SK-N-SH treated with all-trans-retinoic acid at 6 μM for 48 hours (cell line): Measurements from ENCODE around the gene A2M.

Experiments
- ARNTL ChIP-seq: fragments of 450-650 bp; formaldehyde crosslinking; IDR thresholded peaks from 2 replicates; pipeline ENCODE4 v1.5.0; 2020; ENCODE audit warnings: low read depth, mild to moderate bottlenecking, moderate library complexity, borderline replicate concordance
- BACH2 ChIP-seq: fragments of 250-450 bp; sonication (Bioruptor Pico); IDR thresholded peaks from 2 replicates; pipeline ENCODE4 v1.9.0; 2021; ENCODE audit warnings: mild to moderate bottlenecking, borderline replicate concordance
- CSDC2 ChIP-seq: fragments of 250-450 bp; sonication (Bioruptor Pico); IDR thresholded peaks from 2 replicates; pipeline ENCODE4 v1.5.0; 2020; ENCODE audit warnings: mild to moderate bottlenecking, moderate library complexity
- ESRRG ChIP-seq: fragments of 250-450 bp; sonication (Bioruptor Pico); IDR thresholded peaks from 2 replicates; pipeline ENCODE4 v1.6.1; 2021; ENCODE audit warnings: mild to moderate bottlenecking
- ISL1 ChIP-seq: fragments of 250-450 bp; sonication (Bioruptor Pico); IDR thresholded peaks from 2 replicates; pipeline ENCODE4 v2.1.2; 2022; ENCODE audit warnings: mild to moderate bottlenecking, moderate library complexity
- SNAI2 ChIP-seq: fragments of 250-450 bp; sonication (Bioruptor Pico); IDR thresholded peaks from 2 replicates; pipeline ENCODE4 v1.5.0; 2020; ENCODE audit warnings: mild to moderate bottlenecking, moderate library complexity
- ZNF8 ChIP-seq: fragments of 450-650 bp; formaldehyde crosslinking; IDR thresholded peaks from 2 replicates; pipeline ENCODE4 v1.5.0; 2020; ENCODE audit warnings: mild to moderate bottlenecking, moderate library complexity
- TF ChIP-seq, protein P1 (sequence below): fragments of 250-450 bp; sonication (Bioruptor Pico); IDR thresholded peaks from 2 replicates; pipeline ENCODE4 v1.5.0; 2020; ENCODE audit warnings: mild to moderate bottlenecking, moderate library complexity
- TF ChIP-seq, protein P2 (sequence below): fragments of 250-450 bp; sonication (Bioruptor Pico); IDR thresholded peaks from 2 replicates; pipeline ENCODE4 v1.8.0; 2021; ENCODE audit warnings: low read depth, mild to moderate bottlenecking, moderate library complexity, borderline replicate concordance
- TF ChIP-seq, protein P3 (sequence below): fragments of 250-450 bp; sonication (Bioruptor Pico); IDR thresholded peaks from 2 replicates; pipeline ENCODE4 v1.5.1; 2020; ENCODE audit warnings: low read depth, mild to moderate bottlenecking, moderate library complexity
- TF ChIP-seq, protein P4 (sequence below): fragments of 250-450 bp; sonication (Bioruptor Pico); IDR thresholded peaks from 2 replicates; pipeline ENCODE4 v1.8.0; 2020; ENCODE audit warnings: mild to moderate bottlenecking, moderate library complexity, borderline replicate concordance

DNA sequence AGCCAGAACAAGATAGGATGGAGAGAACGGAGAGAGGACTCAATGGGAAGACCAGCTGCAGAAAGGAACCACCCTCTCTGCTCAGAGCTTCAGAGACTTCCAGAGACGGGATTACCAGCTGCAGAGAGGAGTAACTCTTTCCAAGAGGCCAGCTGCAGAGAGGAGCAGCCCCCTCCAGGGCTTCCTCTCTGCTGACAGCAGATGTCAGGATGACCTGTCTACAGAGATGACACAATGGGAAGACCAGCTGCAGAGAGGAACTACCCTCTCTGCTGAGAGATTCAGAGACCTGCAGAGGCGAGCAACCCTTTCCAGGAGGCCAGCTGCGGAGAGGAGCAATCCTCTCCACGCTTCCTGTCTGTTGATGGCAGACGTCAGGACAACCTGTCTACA lies 64.6 kb downstream of the A2M start:
- TF ChIP-seq BACH2 (CRISPR knock-in tag) (no peak), ZNF8 (CRISPR knock-in tag) (no peak), ESRRG (CRISPR knock-in tag) (no peak), ARNTL (CRISPR knock-in tag) (no peak), SNAI2 (no peak), ISL1 (no peak), CSDC2 (CRISPR knock-in tag) (no peak)
- TF ChIP-seq, protein P1, sequence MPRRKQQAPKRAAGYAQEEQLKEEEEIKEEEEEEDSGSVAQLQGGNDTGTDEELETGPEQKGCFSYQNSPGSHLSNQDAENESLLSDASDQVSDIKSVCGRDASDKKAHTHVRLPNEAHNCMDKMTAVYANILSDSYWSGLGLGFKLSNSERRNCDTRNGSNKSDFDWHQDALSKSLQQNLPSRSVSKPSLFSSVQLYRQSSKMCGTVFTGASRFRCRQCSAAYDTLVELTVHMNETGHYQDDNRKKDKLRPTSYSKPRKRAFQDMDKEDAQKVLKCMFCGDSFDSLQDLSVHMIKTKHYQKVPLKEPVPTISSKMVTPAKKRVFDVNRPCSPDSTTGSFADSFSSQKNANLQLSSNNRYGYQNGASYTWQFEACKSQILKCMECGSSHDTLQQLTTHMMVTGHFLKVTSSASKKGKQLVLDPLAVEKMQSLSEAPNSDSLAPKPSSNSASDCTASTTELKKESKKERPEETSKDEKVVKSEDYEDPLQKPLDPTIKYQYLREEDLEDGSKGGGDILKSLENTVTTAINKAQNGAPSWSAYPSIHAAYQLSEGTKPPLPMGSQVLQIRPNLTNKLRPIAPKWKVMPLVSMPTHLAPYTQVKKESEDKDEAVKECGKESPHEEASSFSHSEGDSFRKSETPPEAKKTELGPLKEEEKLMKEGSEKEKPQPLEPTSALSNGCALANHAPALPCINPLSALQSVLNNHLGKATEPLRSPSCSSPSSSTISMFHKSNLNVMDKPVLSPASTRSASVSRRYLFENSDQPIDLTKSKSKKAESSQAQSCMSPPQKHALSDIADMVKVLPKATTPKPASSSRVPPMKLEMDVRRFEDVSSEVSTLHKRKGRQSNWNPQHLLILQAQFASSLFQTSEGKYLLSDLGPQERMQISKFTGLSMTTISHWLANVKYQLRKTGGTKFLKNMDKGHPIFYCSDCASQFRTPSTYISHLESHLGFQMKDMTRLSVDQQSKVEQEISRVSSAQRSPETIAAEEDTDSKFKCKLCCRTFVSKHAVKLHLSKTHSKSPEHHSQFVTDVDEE (CRISPR knock-in tag) = no peak
- TF ChIP-seq, protein P2, sequence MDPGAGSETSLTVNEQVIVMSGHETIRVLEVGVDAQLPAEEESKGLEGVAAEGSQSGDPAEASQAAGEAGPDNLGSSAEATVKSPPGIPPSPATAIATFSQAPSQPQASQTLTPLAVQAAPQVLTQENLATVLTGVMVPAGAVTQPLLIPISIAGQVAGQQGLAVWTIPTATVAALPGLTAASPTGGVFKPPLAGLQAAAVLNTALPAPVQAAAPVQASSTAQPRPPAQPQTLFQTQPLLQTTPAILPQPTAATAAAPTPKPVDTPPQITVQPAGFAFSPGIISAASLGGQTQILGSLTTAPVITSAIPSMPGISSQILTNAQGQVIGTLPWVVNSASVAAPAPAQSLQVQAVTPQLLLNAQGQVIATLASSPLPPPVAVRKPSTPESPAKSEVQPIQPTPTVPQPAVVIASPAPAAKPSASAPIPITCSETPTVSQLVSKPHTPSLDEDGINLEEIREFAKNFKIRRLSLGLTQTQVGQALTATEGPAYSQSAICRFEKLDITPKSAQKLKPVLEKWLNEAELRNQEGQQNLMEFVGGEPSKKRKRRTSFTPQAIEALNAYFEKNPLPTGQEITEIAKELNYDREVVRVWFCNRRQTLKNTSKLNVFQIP = no peak
- TF ChIP-seq, protein P3, sequence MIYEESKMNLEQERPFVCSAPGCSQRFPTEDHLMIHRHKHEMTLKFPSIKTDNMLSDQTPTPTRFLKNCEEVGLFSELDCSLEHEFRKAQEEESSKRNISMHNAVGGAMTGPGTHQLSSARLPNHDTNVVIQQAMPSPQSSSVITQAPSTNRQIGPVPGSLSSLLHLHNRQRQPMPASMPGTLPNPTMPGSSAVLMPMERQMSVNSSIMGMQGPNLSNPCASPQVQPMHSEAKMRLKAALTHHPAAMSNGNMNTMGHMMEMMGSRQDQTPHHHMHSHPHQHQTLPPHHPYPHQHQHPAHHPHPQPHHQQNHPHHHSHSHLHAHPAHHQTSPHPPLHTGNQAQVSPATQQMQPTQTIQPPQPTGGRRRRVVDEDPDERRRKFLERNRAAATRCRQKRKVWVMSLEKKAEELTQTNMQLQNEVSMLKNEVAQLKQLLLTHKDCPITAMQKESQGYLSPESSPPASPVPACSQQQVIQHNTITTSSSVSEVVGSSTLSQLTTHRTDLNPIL (CRISPR knock-in tag) = no peak
- TF ChIP-seq, protein P4, sequence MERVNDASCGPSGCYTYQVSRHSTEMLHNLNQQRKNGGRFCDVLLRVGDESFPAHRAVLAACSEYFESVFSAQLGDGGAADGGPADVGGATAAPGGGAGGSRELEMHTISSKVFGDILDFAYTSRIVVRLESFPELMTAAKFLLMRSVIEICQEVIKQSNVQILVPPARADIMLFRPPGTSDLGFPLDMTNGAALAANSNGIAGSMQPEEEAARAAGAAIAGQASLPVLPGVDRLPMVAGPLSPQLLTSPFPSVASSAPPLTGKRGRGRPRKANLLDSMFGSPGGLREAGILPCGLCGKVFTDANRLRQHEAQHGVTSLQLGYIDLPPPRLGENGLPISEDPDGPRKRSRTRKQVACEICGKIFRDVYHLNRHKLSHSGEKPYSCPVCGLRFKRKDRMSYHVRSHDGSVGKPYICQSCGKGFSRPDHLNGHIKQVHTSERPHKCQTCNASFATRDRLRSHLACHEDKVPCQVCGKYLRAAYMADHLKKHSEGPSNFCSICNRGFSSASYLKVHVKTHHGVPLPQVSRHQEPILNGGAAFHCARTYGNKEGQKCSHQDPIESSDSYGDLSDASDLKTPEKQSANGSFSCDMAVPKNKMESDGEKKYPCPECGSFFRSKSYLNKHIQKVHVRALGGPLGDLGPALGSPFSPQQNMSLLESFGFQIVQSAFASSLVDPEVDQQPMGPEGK (CRISPR knock-in tag) = no peak
